ENCODE measurements around the gene BROX.

DNA sequence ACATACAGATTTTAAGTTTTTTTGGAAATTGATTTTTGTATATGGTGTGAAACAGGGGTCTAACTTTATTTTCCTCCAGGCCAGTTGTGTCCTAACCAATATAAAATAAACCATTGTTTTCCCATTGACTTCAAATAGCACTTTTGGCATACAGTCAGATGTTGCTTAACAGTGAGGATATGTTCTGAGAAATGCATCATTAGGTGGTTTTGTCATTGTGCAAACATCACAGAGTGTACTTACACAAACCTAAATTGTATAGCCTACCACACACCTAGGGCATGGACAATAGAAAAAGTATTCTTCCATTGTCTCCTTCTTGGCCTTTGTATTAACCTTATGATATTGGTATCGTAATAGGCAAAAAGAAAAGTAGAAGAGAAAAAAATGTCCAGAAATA is 65.1 kb downstream of the BROX start:
- TF ChIP-seq POLR2A (IDR thresholded peaks at IDR 0.05; ENCODE audit: low read depth, low read length): no peak
- TF ChIP-seq, protein P1, sequence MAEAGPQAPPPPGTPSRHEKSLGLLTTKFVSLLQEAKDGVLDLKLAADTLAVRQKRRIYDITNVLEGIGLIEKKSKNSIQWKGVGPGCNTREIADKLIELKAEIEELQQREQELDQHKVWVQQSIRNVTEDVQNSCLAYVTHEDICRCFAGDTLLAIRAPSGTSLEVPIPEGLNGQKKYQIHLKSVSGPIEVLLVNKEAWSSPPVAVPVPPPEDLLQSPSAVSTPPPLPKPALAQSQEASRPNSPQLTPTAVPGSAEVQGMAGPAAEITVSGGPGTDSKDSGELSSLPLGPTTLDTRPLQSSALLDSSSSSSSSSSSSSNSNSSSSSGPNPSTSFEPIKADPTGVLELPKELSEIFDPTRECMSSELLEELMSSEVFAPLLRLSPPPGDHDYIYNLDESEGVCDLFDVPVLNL (IDR thresholded peaks at IDR 0.05; ENCODE audit: low read depth, low read length): no peak
- TF ChIP-seq, protein P2, sequence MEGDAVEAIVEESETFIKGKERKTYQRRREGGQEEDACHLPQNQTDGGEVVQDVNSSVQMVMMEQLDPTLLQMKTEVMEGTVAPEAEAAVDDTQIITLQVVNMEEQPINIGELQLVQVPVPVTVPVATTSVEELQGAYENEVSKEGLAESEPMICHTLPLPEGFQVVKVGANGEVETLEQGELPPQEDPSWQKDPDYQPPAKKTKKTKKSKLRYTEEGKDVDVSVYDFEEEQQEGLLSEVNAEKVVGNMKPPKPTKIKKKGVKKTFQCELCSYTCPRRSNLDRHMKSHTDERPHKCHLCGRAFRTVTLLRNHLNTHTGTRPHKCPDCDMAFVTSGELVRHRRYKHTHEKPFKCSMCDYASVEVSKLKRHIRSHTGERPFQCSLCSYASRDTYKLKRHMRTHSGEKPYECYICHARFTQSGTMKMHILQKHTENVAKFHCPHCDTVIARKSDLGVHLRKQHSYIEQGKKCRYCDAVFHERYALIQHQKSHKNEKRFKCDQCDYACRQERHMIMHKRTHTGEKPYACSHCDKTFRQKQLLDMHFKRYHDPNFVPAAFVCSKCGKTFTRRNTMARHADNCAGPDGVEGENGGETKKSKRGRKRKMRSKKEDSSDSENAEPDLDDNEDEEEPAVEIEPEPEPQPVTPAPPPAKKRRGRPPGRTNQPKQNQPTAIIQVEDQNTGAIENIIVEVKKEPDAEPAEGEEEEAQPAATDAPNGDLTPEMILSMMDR (IDR thresholded peaks at IDR 0.05 in 2 of 3, conservative IDR thresholded peaks at IDR 0.05 in 1 of 3; ENCODE audit: control insufficient read depth in 2 of 3, extremely low read depth in 1 of 3, insufficient read depth in 1 of 3, low read depth in 3 of 3, low read length in 3 of 3): no peak
- TF ChIP-seq, protein P3, sequence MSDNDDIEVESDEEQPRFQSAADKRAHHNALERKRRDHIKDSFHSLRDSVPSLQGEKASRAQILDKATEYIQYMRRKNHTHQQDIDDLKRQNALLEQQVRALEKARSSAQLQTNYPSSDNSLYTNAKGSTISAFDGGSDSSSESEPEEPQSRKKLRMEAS (IDR thresholded peaks at IDR 0.05; ENCODE audit: low read depth, low read length): no peak
- TF ChIP-seq TCF12 (IDR thresholded peaks at IDR 0.05; ENCODE audit: low read depth, low read length): no peak
- TF ChIP-seq, protein P4, sequence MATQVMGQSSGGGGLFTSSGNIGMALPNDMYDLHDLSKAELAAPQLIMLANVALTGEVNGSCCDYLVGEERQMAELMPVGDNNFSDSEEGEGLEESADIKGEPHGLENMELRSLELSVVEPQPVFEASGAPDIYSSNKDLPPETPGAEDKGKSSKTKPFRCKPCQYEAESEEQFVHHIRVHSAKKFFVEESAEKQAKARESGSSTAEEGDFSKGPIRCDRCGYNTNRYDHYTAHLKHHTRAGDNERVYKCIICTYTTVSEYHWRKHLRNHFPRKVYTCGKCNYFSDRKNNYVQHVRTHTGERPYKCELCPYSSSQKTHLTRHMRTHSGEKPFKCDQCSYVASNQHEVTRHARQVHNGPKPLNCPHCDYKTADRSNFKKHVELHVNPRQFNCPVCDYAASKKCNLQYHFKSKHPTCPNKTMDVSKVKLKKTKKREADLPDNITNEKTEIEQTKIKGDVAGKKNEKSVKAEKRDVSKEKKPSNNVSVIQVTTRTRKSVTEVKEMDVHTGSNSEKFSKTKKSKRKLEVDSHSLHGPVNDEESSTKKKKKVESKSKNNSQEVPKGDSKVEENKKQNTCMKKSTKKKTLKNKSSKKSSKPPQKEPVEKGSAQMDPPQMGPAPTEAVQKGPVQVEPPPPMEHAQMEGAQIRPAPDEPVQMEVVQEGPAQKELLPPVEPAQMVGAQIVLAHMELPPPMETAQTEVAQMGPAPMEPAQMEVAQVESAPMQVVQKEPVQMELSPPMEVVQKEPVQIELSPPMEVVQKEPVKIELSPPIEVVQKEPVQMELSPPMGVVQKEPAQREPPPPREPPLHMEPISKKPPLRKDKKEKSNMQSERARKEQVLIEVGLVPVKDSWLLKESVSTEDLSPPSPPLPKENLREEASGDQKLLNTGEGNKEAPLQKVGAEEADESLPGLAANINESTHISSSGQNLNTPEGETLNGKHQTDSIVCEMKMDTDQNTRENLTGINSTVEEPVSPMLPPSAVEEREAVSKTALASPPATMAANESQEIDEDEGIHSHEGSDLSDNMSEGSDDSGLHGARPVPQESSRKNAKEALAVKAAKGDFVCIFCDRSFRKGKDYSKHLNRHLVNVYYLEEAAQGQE (IDR thresholded peaks at IDR 0.05; ENCODE audit: low read depth, low read length): no peak
